ENCODE measurements around the gene AP1S2.

- TF ChIP-seq TEAD4 (IDR thresholded peaks at IDR 0.05; ENCODE audit: borderline replicate concordance, insufficient read depth): no peak
- TF ChIP-seq CTCF (IDR thresholded peaks at IDR 0.05): peak; percentile 36; the same call in 1 of the 2 replicates
Observed at GRCh38 chrX:15854080-15854655, 445 bp downstream of the AP1S2 start.

Data from SK-N-SH (cell line).